Left cardiac atrium (tissue), 4 donors: ENCODE data around the gene SCCPDH. TPM values are rescaled to one million over a fixed set of nuclear protein-coding genes. Genes with fewer than 3 reads are reported as not detected.
"Not testable (repeated sequence)": the region's sequence is repeated elsewhere in the genome, so short reads cannot be mapped to it uniquely, and the experiment has no call there.

Source experiments
- ATAC-seq, 2 donors: fragments of 200-7000 bp; cut with Tn5 transposase; one replicate each; pipeline ENCODE4 v1.9.1; 2020; ENCODE audit warnings: mild to moderate bottlenecking in 2 of 2, moderate library complexity in 2 of 2
- DNase-seq: peaks from one replicate; pipeline ENCODE4 v3.0.0-alpha.2; 2020
- intact Hi-C, 2 donors: fragments of 100-400 bp; cut with DNase I; formaldehyde crosslinking; loops; one replicate each; pipeline versions ENCODE4 v1.14.1 to v1.15.1; 2022 to 2023
- total RNA-seq, 2 donors: library from RNA; stranded (reverse); fragmentation: NEBNext Ultra II Directional; extraction: Animal tissue kit (Norgen Biotek cat#: 25700); gene quantifications; one replicate each; pipeline ENCODE4 v1.2.1, GENCODE V29; 2021
- donor health status: DM: no; HTN: yes; CAD: no.
- donor health status: DM: no; HTN: yes; CAD: no; lungs with severe emphysema.
- donor health status: DM: yes; HTN: yes; CAD: no.
- donor health status: Dilated cardiomyopathy.

SCCPDH gene
- total RNA-seq, 2 donors from 2014 or later, result 26.8 to 30.9 TPM

DNA sequence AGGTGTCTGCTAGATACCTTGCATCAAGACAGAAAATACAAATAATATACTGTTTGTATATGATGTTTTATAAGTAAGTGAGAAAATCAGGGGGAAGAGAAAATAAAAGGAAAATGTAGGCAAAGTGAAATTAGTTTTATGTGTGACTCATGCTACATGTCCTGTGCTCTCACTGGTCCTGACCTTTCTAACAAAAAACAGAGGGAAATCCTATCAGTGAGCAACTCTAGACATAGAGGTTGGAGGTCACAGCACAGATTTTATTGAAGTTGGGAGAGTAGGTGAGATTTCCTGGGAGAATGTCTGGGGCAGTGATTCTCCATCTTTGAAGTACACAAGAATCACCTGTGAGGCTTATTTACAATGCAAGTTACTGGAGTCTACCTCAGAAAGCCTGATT, 9.5 kb downstream of the SCCPDH start:
- no peak for DNase-seq
- ATAC-seq, result no peak
- intact Hi-C loops, result no loop called here

DNA sequence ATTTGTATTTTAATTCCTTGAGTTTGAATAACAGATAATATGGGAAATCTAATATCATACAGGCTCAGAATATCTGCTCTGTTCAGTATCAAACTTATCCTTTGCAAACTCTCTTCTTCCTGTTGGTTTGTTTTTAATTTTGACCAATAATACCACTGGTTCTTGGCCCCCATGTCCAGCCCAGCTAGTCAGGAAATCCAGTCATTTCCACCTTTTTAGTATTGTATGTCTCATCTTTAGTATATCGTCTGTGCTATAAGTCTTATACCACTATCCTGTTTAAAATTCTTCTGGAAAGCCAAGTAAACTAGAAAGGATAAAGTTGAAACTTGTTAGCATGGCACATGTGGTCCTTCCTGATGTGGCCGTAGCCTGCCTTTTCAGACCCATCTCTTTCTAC, 10.7 kb downstream of the SCCPDH start:
- ATAC-seq, result no peak
- intact Hi-C loops, result no loop called here
- DNase-seq, result no peak

DNA sequence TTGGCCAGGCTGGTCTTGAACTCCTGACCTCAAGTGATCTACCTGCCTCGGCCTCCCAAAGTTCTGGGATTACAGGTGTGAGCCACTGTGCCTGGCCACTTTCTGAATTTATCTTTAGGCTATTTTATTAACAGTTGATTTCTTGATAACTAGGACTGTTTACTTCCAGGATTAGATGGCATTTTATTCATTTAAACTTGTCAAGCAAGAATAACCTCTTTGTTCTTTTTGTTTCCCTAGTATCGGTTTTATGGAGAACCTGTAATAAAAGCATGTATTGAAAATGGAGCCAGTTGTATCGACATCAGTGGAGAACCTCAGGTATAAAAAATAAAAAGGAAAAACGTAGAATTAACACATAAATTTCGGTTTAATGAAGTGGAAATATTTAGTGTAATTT, 11.5 kb downstream of the SCCPDH start:
- intact Hi-C loops, result no loop called here
- DNase-seq (no peak), ATAC-seq (no peak)

GRCh38 chr1:246742396-246742795, 18.2 kb downstream of the SCCPDH start:
- intact Hi-C loops, result no loop called here
- no peak for ATAC-seq

GRCh38 chr1:246746155-246746554, 21.9 kb downstream of the SCCPDH start:
- DNase-seq, intact Hi-C loops, ATAC-seq: not testable (repeated sequence)

More at GRCh38 chr1:246742396-246742795, 18.2 kb downstream of the SCCPDH start:
- DNase-seq, result no peak

DNA sequence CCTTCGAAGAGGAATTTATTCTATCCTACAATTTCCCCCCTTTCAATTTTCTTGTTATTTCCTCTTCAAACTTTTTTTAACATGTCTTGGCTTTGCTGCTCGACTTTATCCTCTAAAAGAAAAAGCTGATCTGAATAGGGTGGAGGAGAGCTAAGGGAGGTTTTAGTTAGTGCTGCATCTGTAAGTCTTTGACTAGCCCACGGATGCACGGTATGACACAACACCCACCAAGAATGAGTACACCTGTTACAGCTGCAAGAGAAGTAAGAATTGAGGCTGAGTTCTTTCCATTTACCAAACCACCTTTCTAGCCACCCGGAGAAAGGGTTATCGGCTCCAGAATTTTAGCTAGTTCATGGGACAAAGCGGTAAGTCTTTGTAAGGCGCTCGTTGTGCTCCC, 23.8 kb downstream of the SCCPDH start:
- ATAC-seq (no peak), DNase-seq (no peak)
- intact Hi-C loops, result no loop called here

DNA sequence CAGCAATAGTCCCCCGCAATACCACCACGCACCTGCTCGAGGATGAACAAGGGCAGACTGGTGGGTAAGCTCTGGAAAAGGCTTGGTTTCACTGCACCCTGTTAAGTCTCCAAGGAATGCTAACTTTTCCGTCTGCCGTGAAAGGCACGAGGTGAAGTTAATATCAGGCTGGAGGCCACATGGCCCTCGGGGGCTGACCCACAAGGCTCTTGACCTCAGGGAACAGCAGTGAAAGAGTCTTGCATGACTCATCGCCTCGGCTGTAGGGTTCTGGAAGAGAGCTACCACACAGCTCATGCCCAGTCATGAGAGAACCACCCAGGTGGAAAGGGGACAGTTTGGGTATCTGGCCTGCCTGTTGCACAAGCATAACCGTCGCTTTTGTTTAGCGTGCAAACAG, 24.7 kb downstream of the SCCPDH start:
- no peak for ATAC-seq
- no peak for DNase-seq
- intact Hi-C loops, result no loop called here

DNA sequence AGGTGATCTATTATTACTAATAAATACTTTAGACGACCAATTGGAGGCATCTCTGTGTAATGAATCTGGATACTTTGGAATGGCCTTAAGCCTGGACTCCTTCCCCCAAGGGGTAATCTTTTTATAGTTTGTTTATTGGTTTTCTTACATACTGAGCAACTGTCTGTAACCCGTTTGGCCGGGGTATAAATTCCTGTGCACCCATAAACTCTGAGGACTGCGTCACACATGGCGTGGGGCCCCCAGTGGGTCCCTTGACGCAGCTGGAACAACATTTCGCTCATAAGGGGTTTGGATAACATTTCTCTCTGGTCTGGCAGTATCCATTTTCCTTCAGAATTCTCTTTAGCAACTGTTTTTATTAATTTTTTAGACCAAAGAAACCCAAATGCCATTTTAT, 26.5 kb downstream of the SCCPDH start:
- DNase-seq (no peak), ATAC-seq (no peak)
- intact Hi-C loops, result loop anchor here in 1 of 2 donors (5.0 kb wide), 1 partner anchor 253 kb away; no protein-coding TSS in a partner anchor

DNA sequence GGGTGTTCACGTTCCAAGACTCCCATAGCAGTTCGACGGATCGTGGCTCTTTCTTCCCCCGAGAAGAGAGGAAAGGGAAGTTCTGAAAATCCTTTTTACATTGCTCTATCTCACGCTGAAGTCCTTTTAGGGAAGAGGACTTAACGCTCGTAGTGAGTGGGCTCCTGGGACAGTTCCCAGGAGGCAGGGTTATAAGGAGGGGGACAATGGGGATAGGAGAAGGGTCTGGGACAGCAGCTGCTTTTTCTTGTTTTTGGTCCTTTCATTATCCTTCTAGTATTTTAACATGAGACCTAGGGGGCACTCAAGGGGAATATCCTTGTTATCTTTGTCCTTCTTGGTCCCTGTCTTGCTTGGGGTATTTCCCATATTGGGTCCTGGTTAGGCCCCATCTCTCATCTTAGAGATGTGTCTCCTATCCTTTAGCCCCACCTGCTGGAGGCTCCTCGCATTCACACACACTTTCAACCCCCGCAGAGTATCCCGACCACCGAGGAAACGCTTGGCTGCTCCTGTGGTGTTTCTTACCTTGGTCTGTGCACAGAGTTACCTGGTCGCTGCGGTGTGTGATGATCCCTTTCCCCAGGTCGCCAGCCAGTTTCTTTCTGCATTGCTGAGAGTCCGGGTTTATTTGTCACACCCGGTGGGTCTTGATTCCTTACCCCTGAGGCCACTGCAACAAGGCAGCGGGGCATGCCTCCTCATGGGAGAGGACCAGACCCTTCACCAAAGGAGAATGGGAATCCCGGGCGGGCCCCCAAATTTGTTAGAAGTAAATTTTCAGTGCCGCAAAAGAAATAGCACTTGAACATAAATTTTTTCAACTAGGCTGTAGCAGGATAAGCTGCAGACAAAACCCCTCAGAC, 29.7 kb downstream of the SCCPDH start:
- DNase-seq (peak; percentile 46), ATAC-seq (peak; percentile 79 to 85)
- intact Hi-C loops, result loop anchor here in 1 of 2 donors (5.0 kb wide), 1 partner anchor 257 kb away; no protein-coding TSS in a partner anchor

DNA sequence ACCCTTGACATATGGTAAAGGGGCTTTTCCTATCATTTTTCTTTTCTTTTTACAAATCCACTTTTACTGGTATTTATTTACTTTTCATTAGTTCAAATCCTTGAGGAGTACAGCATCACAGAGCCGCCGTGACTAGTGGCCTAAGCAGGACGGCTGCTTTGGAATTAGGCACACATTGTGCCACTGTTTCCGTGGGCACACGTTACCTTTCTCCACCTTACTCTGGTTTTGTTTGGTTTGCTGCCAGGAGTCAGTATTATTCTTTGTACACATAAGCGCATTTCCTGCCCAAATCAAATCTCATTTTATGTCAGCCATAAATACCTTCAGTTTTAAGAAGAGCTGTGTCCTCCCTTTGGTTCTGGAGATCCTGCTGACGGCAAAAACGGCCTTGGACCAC, 31.2 kb downstream of the SCCPDH start:
- intact Hi-C loops, result no loop called here
- ATAC-seq, result no peak
- DNase-seq, result no peak

DNA sequence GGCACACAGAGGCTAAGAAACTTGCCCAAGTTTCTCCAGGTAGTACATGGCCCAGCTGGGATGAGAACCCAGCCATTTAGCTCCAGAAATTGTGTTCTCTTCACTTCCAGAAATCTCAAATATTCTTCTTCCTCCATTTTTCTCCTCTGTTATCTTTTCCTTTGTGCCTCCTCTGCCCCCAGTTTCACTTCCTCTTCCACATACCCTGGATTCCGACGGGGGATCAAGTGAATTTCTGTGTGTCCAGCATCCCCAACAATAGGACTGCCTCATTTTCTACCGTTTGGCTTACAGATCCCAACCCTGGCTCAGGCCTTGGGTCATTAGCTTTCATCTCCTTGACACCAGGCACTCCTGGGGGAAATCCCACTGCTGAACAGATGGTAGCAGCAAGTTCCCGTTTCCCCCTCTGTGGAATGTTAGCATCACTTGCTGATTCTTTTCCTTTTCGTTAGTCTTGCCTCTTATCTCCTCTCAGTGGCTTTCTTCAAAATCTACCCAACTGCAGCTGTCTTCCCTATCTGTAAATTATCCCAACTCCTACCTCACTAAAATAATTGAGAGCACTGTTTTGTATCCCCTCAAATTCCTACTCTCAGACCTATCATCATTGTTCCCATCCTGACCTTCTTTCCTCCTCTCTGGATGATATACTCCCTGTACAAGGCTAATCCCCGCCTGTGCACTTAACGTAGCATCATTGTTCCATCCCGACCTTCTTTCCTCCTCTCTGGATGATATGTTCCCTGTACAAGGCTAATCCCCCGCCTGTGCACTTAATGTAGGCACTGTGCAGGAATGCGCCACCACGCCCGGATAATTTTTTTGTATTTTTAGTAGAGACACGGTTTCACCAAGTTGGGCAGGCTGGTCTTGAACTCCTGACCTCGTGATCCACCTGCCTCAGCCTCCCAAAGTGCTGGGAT, 36.5 kb downstream of the SCCPDH start:
- intact Hi-C loops, result no loop called here
- no peak for ATAC-seq
- DNase-seq, result no peak

DNA sequence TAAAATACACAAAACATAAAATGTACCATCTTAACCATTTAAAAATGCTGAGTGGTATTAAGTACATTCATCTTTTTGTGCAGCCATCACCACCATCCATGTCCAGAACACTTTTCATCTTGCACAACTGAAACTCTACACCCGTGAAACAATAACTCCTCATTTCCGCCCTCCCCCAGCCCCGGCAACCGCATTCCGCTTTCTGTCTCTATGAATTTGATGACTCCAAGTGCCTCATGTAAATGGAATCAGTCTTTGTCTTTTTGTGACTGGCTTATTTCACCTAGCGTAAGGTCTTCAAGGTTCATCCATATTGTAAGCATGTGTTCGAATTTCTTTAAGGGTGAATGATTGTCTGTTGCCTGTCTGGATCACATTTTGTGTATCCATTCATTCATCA, 37.2 kb downstream of the SCCPDH start:
- no peak for ATAC-seq
- intact Hi-C loops, result no loop called here
- no peak for DNase-seq

GRCh38 chr1:246765521-246765920, 41.3 kb downstream of the SCCPDH start:
- intact Hi-C loops, result no loop called here
- DNase-seq (no peak), ATAC-seq (no peak)

- ATAC-seq, result peak in 1 of 2 donors; percentile 24
- DNase-seq, result no peak
- intact Hi-C loops, result no loop called here
Observed at GRCh38 chr1:246768403-246769020, 44.3 kb downstream of the SCCPDH start.

- peak; percentile 64 for DNase-seq
- intact Hi-C loops, result no loop called here
- peak; percentile 82 to 93 for ATAC-seq
Observed at GRCh38 chr1:246769306-246769705, 45.1 kb downstream of the SCCPDH start.

- DNase-seq, result no peak
- intact Hi-C loops, result no loop called here
- ATAC-seq, result no peak
Observed at GRCh38 chr1:246771366-246771765, 47.2 kb downstream of the SCCPDH start.

- ATAC-seq, result no peak
- intact Hi-C loops, result no loop called here
Observed at GRCh38 chr1:246772686-246773085, 48.5 kb downstream of the SCCPDH start.

DNA sequence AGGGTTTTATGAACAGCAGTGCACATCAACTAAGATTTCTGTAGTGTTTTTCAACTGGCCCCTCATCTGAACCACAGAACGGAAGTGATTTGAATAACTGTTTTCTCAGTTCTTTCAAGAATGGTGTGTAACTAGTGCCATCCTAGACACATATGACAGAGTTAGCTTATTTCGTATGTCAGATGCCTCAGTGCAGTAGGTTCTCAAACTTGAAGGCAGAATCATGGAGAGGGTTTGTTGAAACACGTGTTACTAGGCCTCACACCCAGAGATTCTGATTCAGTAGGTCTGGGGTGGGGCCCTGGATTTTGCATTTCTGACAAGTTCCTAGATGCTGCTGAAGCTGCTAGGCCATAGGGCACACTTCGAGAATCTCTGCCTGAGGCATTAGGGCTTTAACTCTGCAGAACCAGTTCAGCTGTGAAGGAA, 49.0 kb downstream of the SCCPDH start:
- DNase-seq (no peak), ATAC-seq (no peak)
- intact Hi-C loops, result no loop called here

More at GRCh38 chr1:246772686-246773085, 48.5 kb downstream of the SCCPDH start:
- no peak for DNase-seq
